ENCODE results near the gene IL3. TPM values are rescaled to one million over a fixed set of nuclear protein-coding genes. Genes with fewer than 3 reads are reported as not detected.

The IL3 gene
- total RNA-seq, 5 donors from 2014 or later (not counting 1 experiment from before 2014, with no cell fraction given) = not detected

GRCh38 chr5:132083071-132083678 lies 22.7 kb downstream of the IL3 start:
- Mint-ChIP-seq H3K9me3 (no peaks in the 10 kb centered on the region), H3K27me3 (no peaks in the 10 kb centered on the region), H3K27ac (peak overlapping the region; percentile 63 to 69), H3K36me3 (no peaks in the 10 kb centered on the region), H3K4me3 (no peak overlapping the region), H3K4me1 (peaks cover 18 to 36% (median 18%) of the 10 kb centered on the region in 3 donors)
- Histone ChIP-seq H3K27me3 (replicated peaks in 1 of 2; ENCODE audit: control insufficient read depth in 2 of 2, extremely low read depth in 1 of 2, insufficient read depth in 2 of 2, low read length in 1 of 2) (no peaks in the 10 kb centered on the region), H3K4me3 (ENCODE audit: control insufficient read depth in 1 of 2, extremely low read depth in 1 of 2, low read length in 1 of 2) (no peak overlapping the region), H3K27ac (ENCODE audit: low read length) (peak overlapping the region; percentile 46), H3K4me1 (ENCODE audit: control insufficient read depth in 1 of 2, extremely low read depth in 1 of 2, insufficient read depth in 2 of 2, low read length in 2 of 2) (peaks cover 0 to 17% of the 10 kb centered on the region in 2 experiments), H3K9me3 (no peaks in the 10 kb centered on the region), H3K36me3 (ENCODE audit: control insufficient read depth in 2 of 2, extremely low read depth in 1 of 2, insufficient read depth in 1 of 2, low read length in 1 of 2) (no peaks in the 10 kb centered on the region)
- ATAC-seq (replicated peaks in 1 of 4) (peak in 2 of 4 experiments; percentile 28 to 32), DNase-seq (no peak)
- WGBS (ENCODE audit: insufficient coverage) = 50% methylated on average over 2 of the region's 4 CpGs
- CTCF ChIA-PET = no interaction called here
- POLR2A ChIA-PET = no interaction called here

- peaks cover 18 to 40% (median 21%) of the 10 kb centered on the region in 3 donors for H3K4me1 Mint-ChIP-seq
- ATAC-seq (replicated peaks in 1 of 4) (no peak), DNase-seq (no peak)
- H3K4me3 Mint-ChIP-seq = no peak overlapping the region
- no peaks in the 10 kb centered on the region for H3K27me3 Mint-ChIP-seq
- peak overlapping the region in 1 of 2 donors; percentile 37 for H3K27ac Mint-ChIP-seq
- ChIA-PET CTCF (no interaction called here), POLR2A (no interaction called here)
- Histone ChIP-seq H3K36me3 (ENCODE audit: control insufficient read depth in 2 of 2, extremely low read depth in 1 of 2, insufficient read depth in 1 of 2, low read length in 1 of 2) (no peaks in the 10 kb centered on the region), H3K27ac (ENCODE audit: low read length) (no peak overlapping the region), H3K27me3 (replicated peaks in 1 of 2; ENCODE audit: control insufficient read depth in 2 of 2, extremely low read depth in 1 of 2, insufficient read depth in 2 of 2, low read length in 1 of 2) (no peaks in the 10 kb centered on the region), H3K9me3 (no peaks in the 10 kb centered on the region), H3K4me3 (ENCODE audit: control insufficient read depth in 1 of 2, extremely low read depth in 1 of 2, low read length in 1 of 2) (no peak overlapping the region), H3K4me1 (ENCODE audit: control insufficient read depth in 1 of 2, extremely low read depth in 1 of 2, insufficient read depth in 2 of 2, low read length in 2 of 2) (peaks cover 0 to 17% of the 10 kb centered on the region in 2 experiments)
- H3K36me3 Mint-ChIP-seq = no peaks in the 10 kb centered on the region
- 100% methylated on average over 1 of the region's 4 CpGs for WGBS (ENCODE audit: insufficient coverage)
- H3K9me3 Mint-ChIP-seq = no peaks in the 10 kb centered on the region
These were observed 25.2 kb downstream of the IL3 start for GRCh38 chr5:132085686-132086085.

- Histone ChIP-seq H3K9me3 (no peaks in the 10 kb centered on the region), H3K36me3 (ENCODE audit: control insufficient read depth in 2 of 2, extremely low read depth in 1 of 2, insufficient read depth in 1 of 2, low read length in 1 of 2) (no peaks in the 10 kb centered on the region), H3K4me3 (ENCODE audit: control insufficient read depth in 1 of 2, extremely low read depth in 1 of 2, low read length in 1 of 2) (no peak overlapping the region), H3K27me3 (replicated peaks in 1 of 2; ENCODE audit: control insufficient read depth in 2 of 2, extremely low read depth in 1 of 2, insufficient read depth in 2 of 2, low read length in 1 of 2) (no peaks in the 10 kb centered on the region), H3K27ac (ENCODE audit: low read length) (no peak overlapping the region), H3K4me1 (ENCODE audit: control insufficient read depth in 1 of 2, extremely low read depth in 1 of 2, insufficient read depth in 2 of 2, low read length in 2 of 2) (peaks cover 0 to 17% of the 10 kb centered on the region in 2 experiments)
- no peak overlapping the region for H3K4me3 Mint-ChIP-seq
- H3K4me1 Mint-ChIP-seq = peaks cover 18 to 40% (median 21%) of the 10 kb centered on the region in 3 donors
- 100% methylated on average over 2 of the region's 2 CpGs for whole genome bisulfite sequencing (ENCODE audit: insufficient coverage)
- no peak overlapping the region for H3K27ac Mint-ChIP-seq
- CTCF ChIA-PET = no interaction called here
- POLR2A ChIA-PET = no interaction called here
- no peak for ATAC-seq (replicated peaks in 1 of 4)
- no peak for DNase-seq
- H3K9me3 Mint-ChIP-seq = no peaks in the 10 kb centered on the region
- no peaks in the 10 kb centered on the region for H3K36me3 Mint-ChIP-seq
- H3K27me3 Mint-ChIP-seq = no peaks in the 10 kb centered on the region
These were observed 25.9 kb downstream of the IL3 start for GRCh38 chr5:132086277-132086794.

- DNase-seq (no peak), ATAC-seq (replicated peaks in 1 of 4) (no peak)
- CTCF ChIA-PET = no interaction called here
- no peak overlapping the region for H3K4me3 Mint-ChIP-seq
- Histone ChIP-seq H3K4me3 (ENCODE audit: control insufficient read depth in 1 of 2, extremely low read depth in 1 of 2, low read length in 1 of 2) (no peak overlapping the region), H3K36me3 (ENCODE audit: control insufficient read depth in 2 of 2, extremely low read depth in 1 of 2, insufficient read depth in 1 of 2, low read length in 1 of 2) (no peaks in the 10 kb centered on the region), H3K4me1 (ENCODE audit: control insufficient read depth in 1 of 2, extremely low read depth in 1 of 2, insufficient read depth in 2 of 2, low read length in 2 of 2) (peaks cover 0 to 17% of the 10 kb centered on the region in 2 experiments), H3K27ac (ENCODE audit: low read length) (no peak overlapping the region), H3K9me3 (no peaks in the 10 kb centered on the region), H3K27me3 (replicated peaks in 1 of 2; ENCODE audit: control insufficient read depth in 2 of 2, extremely low read depth in 1 of 2, insufficient read depth in 2 of 2, low read length in 1 of 2) (no peaks in the 10 kb centered on the region)
- H3K4me1 Mint-ChIP-seq = peaks cover 18 to 34% (median 21%) of the 10 kb centered on the region in 3 donors
- POLR2A ChIA-PET = no interaction called here
- H3K36me3 Mint-ChIP-seq = no peaks in the 10 kb centered on the region
- H3K27ac Mint-ChIP-seq = no peak overlapping the region
- H3K9me3 Mint-ChIP-seq = no peaks in the 10 kb centered on the region
- no peaks in the 10 kb centered on the region for H3K27me3 Mint-ChIP-seq
- 91% methylated on average over 6 of the region's 6 CpGs for WGBS (ENCODE audit: insufficient coverage)
These were observed 26.7 kb downstream of the IL3 start for GRCh38 chr5:132087176-132087575.

GRCh38 chr5:132087661-132088060 lies 27.2 kb downstream of the IL3 start:
- Histone ChIP-seq H3K27ac (ENCODE audit: low read length) (no peak overlapping the region), H3K9me3 (no peaks in the 10 kb centered on the region), H3K36me3 (ENCODE audit: control insufficient read depth in 2 of 2, extremely low read depth in 1 of 2, insufficient read depth in 1 of 2, low read length in 1 of 2) (no peaks in the 10 kb centered on the region), H3K27me3 (replicated peaks in 1 of 2; ENCODE audit: control insufficient read depth in 2 of 2, extremely low read depth in 1 of 2, insufficient read depth in 2 of 2, low read length in 1 of 2) (no peaks in the 10 kb centered on the region), H3K4me3 (ENCODE audit: control insufficient read depth in 1 of 2, extremely low read depth in 1 of 2, low read length in 1 of 2) (no peak overlapping the region), H3K4me1 (ENCODE audit: control insufficient read depth in 1 of 2, extremely low read depth in 1 of 2, insufficient read depth in 2 of 2, low read length in 2 of 2) (peaks cover 0 to 12% of the 10 kb centered on the region in 2 experiments)
- no peak overlapping the region for H3K4me3 Mint-ChIP-seq
- 93% methylated on average over 2 of the region's 8 CpGs for WGBS (ENCODE audit: insufficient coverage)
- H3K4me1 Mint-ChIP-seq = peaks cover 18 to 30% (median 20%) of the 10 kb centered on the region in 3 donors
- CTCF ChIA-PET = no interaction called here
- ATAC-seq (replicated peaks in 1 of 4) (no peak), DNase-seq (peak in 1 of 35 experiments; percentile 4)
- no peaks in the 10 kb centered on the region for H3K36me3 Mint-ChIP-seq
- no peak overlapping the region for H3K27ac Mint-ChIP-seq
- no peaks in the 10 kb centered on the region for H3K27me3 Mint-ChIP-seq
- no peaks in the 10 kb centered on the region for H3K9me3 Mint-ChIP-seq
- POLR2A ChIA-PET = no interaction called here

- H3K36me3 Mint-ChIP-seq = no peaks in the 10 kb centered on the region
- WGBS (ENCODE audit: insufficient coverage) = no CpG with 5 or more reads among the region's 1 CpG
- no peaks in the 10 kb centered on the region for H3K9me3 Mint-ChIP-seq
- Histone ChIP-seq H3K4me3 (ENCODE audit: control insufficient read depth in 1 of 2, extremely low read depth in 1 of 2, low read length in 1 of 2) (no peak overlapping the region), H3K27ac (ENCODE audit: low read length) (no peak overlapping the region), H3K4me1 (ENCODE audit: control insufficient read depth in 1 of 2, extremely low read depth in 1 of 2, insufficient read depth in 2 of 2, low read length in 2 of 2) (peaks cover 0 to 1% of the 10 kb centered on the region in 2 experiments), H3K27me3 (replicated peaks in 1 of 2; ENCODE audit: control insufficient read depth in 2 of 2, extremely low read depth in 1 of 2, insufficient read depth in 2 of 2, low read length in 1 of 2) (no peaks in the 10 kb centered on the region), H3K9me3 (no peaks in the 10 kb centered on the region), H3K36me3 (ENCODE audit: control insufficient read depth in 2 of 2, extremely low read depth in 1 of 2, insufficient read depth in 1 of 2, low read length in 1 of 2) (no peaks in the 10 kb centered on the region)
- H3K27ac Mint-ChIP-seq = no peak overlapping the region
- ChIA-PET POLR2A (no interaction called here), CTCF (interaction anchor here in 1 of 2 donors (0.5 kb wide), 1 partner anchor 230 kb away, joined by 5 read pairs; no protein-coding TSS in a partner anchor)
- no peak for ATAC-seq (replicated peaks in 1 of 4)
- H3K4me1 Mint-ChIP-seq = peaks cover 11 to 26% (median 11%) of the 10 kb centered on the region in 3 donors
- H3K4me3 Mint-ChIP-seq = no peak overlapping the region
- DNase-seq = no peak
- no peaks in the 10 kb centered on the region for H3K27me3 Mint-ChIP-seq
These were observed 28.9 kb downstream of the IL3 start for GRCh38 chr5:132089363-132089762.

Data from T-cell (primary cell).